Stomach smooth muscle (tissue), 2 donors: ENCODE results near the gene ADSS1.
"Not testable (repeated sequence)": the region's sequence is repeated elsewhere in the genome, so short reads cannot be mapped to it uniquely, and the experiment has no call there.

Source experiments
- H3K27ac ChIP-seq: one replicate; pipeline ENCODE4 v1.7.0; 2013; ENCODE audit warnings: mild to moderate bottlenecking, low read length, inconsistent platforms
- H3K27me3 ChIP-seq, 2 donors: one replicate each; pipeline ENCODE4 v1.7.0; 2013; ENCODE audit warnings: low read length in 2 of 2; ENCODE audit not compliant: insufficient read depth in 2 of 2, control insufficient read depth in 1 of 2
- H3K36me3 ChIP-seq, 2 donors: one replicate each; pipeline ENCODE4 v1.7.0; 2013; ENCODE audit warnings: low read length in 2 of 2; ENCODE audit not compliant: control insufficient read depth in 2 of 2, insufficient read depth in 2 of 2
- H3K4me1 ChIP-seq: one replicate; pipeline ENCODE4 v1.7.0; 2013; ENCODE audit warnings: low read length; ENCODE audit not compliant: control insufficient read depth, insufficient read depth
- H3K4me3 ChIP-seq, 2 donors: one replicate each; pipeline ENCODE4 v1.7.0; 2013; ENCODE audit warnings: low read length in 2 of 2
- H3K9ac ChIP-seq, 2 donors: one replicate each; pipeline ENCODE4 v1.7.0; 2013; ENCODE audit warnings: low read length in 2 of 2, mild to moderate bottlenecking in 1 of 2
- H3K9me3 ChIP-seq, 2 donors: one replicate each; pipeline ENCODE4 v1.7.0; 2013; ENCODE audit warnings: low read length in 2 of 2; ENCODE audit not compliant: control insufficient read depth in 2 of 2
- donor health status: healthy.
- donor health status: Pancreatic carcinoma.

The ADSS1 gene

DNA sequence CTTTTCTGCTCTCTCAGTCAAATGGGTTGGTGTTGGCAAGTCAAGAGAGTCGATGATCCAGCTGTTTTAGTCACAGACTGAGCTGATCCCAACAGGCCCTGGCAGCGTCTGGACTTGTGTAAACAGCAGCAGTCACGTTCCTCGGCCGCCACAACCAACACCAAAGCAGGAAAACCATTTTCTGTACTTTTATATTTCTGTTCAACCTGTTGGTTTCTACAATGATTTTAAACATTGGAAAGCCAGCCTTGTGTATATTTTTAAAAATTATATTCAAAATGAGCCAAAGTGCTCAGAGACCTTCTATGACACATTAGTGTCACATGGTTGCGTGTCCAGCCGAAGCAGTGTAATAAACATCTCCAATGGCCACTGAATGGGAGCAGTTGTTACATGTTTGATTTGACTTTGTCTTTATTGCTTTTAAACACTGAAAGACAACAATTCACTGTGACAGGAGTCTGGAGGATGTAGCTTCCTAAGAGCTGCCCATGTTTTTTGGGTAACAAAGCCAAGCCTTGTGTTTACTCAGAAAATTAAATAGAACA lies 23.0 kb downstream of the ADSS1 start:
- Histone ChIP-seq H3K9me3 (no peaks in the 10 kb centered on the region), H3K27ac (no peak overlapping the region), H3K27me3 (no peaks in the 10 kb centered on the region), H3K4me1 (peaks cover 38% of the 10 kb centered on the region), H3K4me3 (no peak overlapping the region), H3K9ac (no peak overlapping the region), H3K36me3 (peaks cover 0 to 3% of the 10 kb centered on the region in 2 donors)

DNA sequence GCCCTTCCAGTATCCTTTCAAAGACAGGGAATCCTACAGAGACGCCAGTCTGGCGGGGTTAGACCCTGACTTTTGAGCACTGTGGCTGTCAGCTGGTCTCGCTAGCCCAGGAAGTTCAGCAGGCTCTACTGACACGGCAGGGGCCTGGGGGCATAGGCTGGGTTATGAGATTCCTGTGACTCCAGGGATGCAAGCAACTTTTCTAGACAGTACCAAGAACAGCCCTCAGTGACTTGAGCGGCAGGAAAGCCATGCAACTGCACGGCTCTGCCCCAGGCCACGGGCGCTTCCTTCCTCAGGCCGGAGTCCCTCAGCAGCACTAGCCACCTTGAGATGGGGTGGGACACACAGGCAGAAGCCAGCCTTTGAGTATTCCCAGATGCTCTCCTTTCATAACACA lies 23.8 kb downstream of the ADSS1 start:
- H3K9ac ChIP-seq, result no peak overlapping the region
- no peaks in the 10 kb centered on the region for H3K27me3 ChIP-seq
- H3K27ac ChIP-seq, result no peak overlapping the region
- H3K36me3 ChIP-seq, result peaks cover 0 to 3% of the 10 kb centered on the region in 2 donors
- H3K4me1 ChIP-seq, result peaks cover 40% of the 10 kb centered on the region
- H3K9me3 ChIP-seq, result no peaks in the 10 kb centered on the region
- no peak overlapping the region for H3K4me3 ChIP-seq

- no peaks in the 10 kb centered on the region for H3K36me3 ChIP-seq
- H3K9ac ChIP-seq, result peak overlapping the region in 1 of 2 donors; percentile 27
- H3K4me3 ChIP-seq, result peak overlapping the region in 1 of 2 donors; percentile 7
- no peaks in the 10 kb centered on the region for H3K27me3 ChIP-seq
- H3K9me3 ChIP-seq, result no peaks in the 10 kb centered on the region
- peaks cover 48% of the 10 kb centered on the region for H3K4me1 ChIP-seq
- H3K27ac ChIP-seq, result no peak overlapping the region
Observed at GRCh38 chr14:104749111-104749649, 25.2 kb downstream of the ADSS1 start.

DNA sequence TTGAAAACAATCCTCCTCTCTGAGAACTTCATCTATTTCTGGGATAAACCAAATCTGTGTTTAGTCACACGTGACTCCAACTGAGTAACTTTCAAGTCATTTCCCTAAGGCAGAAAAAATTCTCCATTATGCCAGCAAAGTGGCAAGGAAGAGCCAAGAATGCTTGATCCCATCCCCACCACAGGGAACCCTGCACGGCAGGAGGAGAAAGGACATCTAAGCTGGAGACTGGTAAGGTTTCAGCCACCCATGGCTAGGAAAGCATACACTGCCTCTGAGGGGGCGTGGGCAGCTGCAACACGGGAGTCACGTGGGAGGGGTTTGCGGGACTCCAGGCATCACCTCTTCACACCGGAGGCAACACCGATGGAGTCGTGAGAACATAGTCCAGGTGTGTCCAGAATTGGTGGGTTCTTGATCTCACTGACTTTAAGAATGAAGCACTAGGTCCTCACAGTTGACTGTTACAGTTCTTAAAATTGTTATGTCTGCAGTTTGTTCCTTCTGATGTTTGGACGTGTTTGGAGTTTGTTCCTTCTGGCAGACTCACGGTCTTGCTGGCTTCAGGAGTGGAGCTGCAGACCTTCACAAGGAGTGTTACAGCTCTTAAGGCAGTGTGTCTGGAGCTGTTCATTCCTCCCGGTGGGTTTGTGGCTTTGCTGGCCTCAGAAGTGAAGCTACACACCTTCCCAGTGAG lies 26.2 kb downstream of the ADSS1 start:
- H3K4me1 ChIP-seq, result peaks cover 57% of the 10 kb centered on the region
- no peak overlapping the region for H3K9ac ChIP-seq
- no peaks in the 10 kb centered on the region for H3K36me3 ChIP-seq
- H3K27me3 ChIP-seq, result no peaks in the 10 kb centered on the region
- H3K4me3 ChIP-seq, result no peak overlapping the region
- no peak overlapping the region for H3K27ac ChIP-seq
- no peaks in the 10 kb centered on the region for H3K9me3 ChIP-seq

DNA sequence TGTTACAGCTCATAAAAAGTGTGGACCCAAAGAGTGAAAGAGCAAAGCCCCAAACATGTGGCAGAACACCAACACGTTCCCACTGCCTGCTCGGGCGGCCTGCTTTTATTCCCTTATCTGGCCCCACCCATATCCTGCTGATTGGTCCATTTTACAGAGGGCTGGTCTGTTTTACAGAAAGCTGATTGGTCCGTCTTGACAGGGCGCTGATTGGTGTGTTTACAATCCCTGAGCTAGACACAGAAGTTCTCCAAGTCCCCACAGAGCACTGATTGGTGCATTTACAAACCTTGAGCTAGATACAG lies 26.7 kb downstream of the ADSS1 start:
- not testable (repeated sequence) for H3K4me3 ChIP-seq, H3K27me3 ChIP-seq, H3K27ac ChIP-seq, H3K9me3 ChIP-seq, H3K9ac ChIP-seq, H3K36me3 ChIP-seq
- H3K4me1 ChIP-seq, result peaks cover 55% of the 10 kb centered on the region

DNA sequence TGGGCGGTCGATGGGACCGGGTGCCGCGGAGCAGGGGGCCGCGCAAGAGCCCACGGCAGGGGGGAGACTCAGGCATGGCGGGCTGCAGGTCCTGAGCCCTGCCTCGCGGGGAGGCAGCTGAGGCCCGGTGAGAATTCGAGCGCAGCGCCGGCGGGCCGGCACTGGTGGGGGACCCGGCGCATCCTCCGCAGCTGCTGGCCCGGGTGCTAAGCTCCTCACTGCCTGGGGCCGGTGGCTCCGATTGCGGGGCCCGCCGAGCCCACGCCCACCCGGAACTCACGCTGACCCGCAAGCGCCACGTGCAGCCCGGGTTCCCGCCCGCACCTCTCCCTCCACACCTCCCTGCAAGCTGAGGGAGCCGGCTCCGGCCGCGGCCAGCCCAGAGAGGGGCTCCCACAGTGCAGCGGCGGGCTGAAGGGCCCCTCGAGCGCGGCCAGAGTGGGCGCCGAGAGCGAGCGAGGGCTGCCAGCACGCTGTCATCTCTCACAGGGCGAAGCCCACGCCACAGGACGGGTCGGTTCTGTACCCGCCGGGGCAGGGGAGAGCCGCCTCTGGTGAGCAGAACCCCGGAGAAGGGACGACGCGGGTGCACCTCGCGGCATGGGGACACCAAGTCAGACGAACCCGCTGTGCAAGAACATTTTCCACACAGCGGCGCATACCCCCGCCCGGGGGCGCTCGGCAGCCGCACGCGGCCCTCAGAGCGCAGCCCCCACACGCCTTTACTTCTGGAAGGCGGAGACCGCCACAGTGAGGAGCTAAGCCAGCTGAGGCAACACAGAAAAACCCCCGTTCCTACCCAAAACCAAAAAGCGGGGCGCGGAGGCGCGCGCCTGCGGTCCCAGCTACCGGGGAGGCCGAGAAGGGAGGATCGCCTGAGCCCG lies 27.8 kb downstream of the ADSS1 start:
- Histone ChIP-seq H3K9me3 (no peaks in the 10 kb centered on the region), H3K36me3 (peaks cover 15 to 16% of the 10 kb centered on the region in 2 donors), H3K4me3 (peak overlapping the region; percentile 69 to 94), H3K27ac (peak overlapping the region; percentile 66), H3K27me3 (no peaks in the 10 kb centered on the region), H3K4me1 (peaks cover 45% of the 10 kb centered on the region), H3K9ac (peak overlapping the region; percentile 58 to 68)

- peak overlapping the region; percentile 58 to 68 for H3K9ac ChIP-seq
- H3K36me3 ChIP-seq, result peaks cover 20 to 21% of the 10 kb centered on the region in 2 donors
- no peaks in the 10 kb centered on the region for H3K27me3 ChIP-seq
- H3K9me3 ChIP-seq, result no peaks in the 10 kb centered on the region
- peak overlapping the region; percentile 69 to 94 for H3K4me3 ChIP-seq
- peaks cover 43% of the 10 kb centered on the region for H3K4me1 ChIP-seq
- H3K27ac ChIP-seq, result peak overlapping the region; percentile 66
Observed at GRCh38 chr14:104752423-104752734, 28.4 kb downstream of the ADSS1 start.

- Histone ChIP-seq H3K27me3 (no peaks in the 10 kb centered on the region), H3K36me3 (peaks cover 25 to 26% of the 10 kb centered on the region in 2 donors), H3K9me3 (no peaks in the 10 kb centered on the region), H3K4me1 (peaks cover 38% of the 10 kb centered on the region), H3K9ac (peak within 1 kb of the TSS; percentile 84 to 92), H3K4me3 (peak within 1 kb of the TSS; percentile 69 to 94), H3K27ac (peak within 1 kb of the TSS; percentile 80)
Observed at GRCh38 chr14:104752735-104753527, 28.9 kb downstream of the ADSS1 start, which contains the start of gene SIVA1. SIVA1 (plus strand) TSS chr14:104753147; CDS start chr14:104753202, 55 bp downstream.

DNA sequence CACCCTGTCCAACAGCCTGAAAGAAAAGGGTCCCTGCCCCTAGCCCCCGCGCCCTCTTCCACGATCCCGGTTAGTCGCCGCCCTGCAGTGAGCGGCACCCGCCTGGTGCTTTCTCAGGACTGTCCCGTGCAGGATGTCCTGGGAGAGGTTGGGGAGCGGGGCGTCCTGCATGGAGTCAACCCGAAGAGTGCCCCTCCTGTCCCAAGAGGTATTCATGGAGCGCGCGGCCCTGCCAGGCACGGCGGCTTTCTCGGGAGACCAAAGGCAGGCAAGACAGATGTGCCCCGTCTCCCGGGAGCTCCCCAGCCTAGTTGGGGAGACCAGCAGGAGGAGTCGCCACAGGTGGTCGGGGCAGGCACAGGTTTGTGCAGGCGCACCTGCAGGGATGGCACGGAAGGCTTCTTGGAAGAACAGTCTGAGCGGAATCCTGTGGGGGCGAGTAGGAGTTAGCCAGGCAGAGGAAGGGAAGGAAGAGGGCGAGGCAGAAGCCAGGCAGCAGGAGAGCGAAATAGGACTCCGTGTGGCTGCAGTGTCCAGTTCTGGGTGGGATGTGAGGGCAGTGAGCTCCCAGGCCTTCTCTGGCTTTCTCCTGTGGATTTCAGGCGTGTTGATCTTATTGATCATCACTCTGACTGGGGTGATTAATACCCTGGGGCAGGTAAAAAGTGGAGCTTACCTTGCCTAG lies 29.6 kb downstream of the ADSS1 start:
- Histone ChIP-seq H3K4me1 (peaks cover 38% of the 10 kb centered on the region), H3K4me3 (peak overlapping the region; percentile 55 to 94)

More for the DNA sequence above, 29.6 kb downstream of the ADSS1 start:
- peak overlapping the region; percentile 84 to 92 for H3K9ac ChIP-seq
- peak overlapping the region; percentile 80 for H3K27ac ChIP-seq
- no peaks in the 10 kb centered on the region for H3K27me3 ChIP-seq
- H3K36me3 ChIP-seq, result peaks cover 26 to 28% of the 10 kb centered on the region in 2 donors
- no peaks in the 10 kb centered on the region for H3K9me3 ChIP-seq
